ENCODE data around the gene FCSK. TPM values are rescaled to one million over a fixed set of nuclear protein-coding genes. Genes with fewer than 3 reads are reported as not detected.
A peak's percentile ranks its signal among the peaks of the same experiment; 100 is the strongest.

Gene FCSK
- total RNA-seq, 1 donor from 2014 or later = 20.1 TPM

DNA sequence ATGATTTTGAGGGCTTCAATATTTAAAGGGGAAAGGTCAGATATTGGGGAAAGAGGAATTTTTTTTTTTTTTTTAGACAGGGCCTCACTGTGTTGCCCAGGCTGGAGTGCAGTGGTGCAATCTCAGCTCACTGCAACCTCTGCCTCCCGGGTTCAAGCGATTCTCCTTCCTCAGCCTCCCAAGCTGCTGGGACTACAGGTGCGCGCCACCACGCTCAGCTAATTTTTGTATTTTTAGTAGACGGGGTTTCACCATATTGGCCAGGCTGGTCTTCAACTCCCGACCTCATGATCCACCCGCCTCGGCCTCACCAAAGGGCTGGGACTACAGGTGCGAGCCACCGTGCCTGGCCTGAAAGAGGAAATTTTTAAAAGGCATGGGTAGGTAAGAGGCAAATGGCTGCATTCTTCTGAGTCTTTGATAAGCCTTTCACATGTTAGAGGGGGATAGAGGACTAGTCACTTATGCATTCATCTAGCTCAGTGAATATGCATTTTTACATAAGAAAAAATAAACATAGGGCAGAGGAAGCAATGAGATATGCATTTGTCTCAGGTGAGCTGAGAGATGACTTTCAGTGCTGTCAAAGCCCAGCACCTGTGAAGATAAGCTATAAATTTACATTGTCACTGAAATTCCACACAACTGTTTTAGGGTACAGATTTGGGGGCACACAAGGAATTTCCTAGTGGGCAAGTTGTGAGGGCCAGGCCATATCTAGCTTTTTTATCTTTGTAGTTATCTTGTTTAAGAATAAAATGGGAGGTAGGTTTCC is 1.1 kb upstream of the FCSK start:
- DNase-seq (ENCODE audit: low spot score) (no peak), ATAC-seq (no peak)

DNA sequence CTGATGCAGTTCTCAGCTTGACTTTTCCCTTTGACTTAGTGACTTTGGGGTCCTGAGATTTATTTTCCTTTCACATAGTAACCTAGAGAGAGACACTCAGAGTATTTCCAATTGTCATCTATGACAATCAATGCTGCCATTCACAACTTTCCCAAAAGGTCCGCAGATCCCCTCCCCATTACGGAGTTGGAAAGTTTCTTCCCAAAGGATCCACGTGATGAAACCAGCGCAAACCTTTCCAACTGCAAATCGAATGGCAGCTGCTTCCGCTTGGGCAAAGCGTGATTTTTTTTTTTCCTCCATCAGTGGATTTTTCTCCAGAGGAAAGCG is 538 bp upstream of the FCSK start:
- DNase-seq (ENCODE audit: low spot score) (no peak), ATAC-seq (peak; percentile 38)

DNA sequence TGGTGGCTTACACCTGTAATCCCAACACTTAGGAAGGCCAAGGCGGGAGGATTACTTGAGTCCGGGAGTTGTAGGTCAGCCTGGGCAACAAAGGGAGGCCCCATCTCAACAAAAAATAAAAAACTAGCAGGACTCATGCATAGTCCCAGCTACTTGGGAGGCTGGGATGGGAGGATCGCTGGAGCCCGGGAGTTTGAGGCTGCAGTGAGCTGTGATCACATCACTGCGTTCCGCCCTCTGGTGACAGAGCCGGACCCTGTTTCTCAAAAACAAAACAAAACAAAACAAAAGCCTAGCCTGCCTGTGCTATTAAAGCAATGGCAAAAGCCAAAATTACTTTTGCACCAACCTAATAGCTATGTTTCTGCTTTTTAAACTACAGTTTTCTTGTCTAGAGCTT is 1.5 kb downstream of the FCSK start:
- DNase-seq (ENCODE audit: low spot score) (no peak), ATAC-seq (no peak)

DNA sequence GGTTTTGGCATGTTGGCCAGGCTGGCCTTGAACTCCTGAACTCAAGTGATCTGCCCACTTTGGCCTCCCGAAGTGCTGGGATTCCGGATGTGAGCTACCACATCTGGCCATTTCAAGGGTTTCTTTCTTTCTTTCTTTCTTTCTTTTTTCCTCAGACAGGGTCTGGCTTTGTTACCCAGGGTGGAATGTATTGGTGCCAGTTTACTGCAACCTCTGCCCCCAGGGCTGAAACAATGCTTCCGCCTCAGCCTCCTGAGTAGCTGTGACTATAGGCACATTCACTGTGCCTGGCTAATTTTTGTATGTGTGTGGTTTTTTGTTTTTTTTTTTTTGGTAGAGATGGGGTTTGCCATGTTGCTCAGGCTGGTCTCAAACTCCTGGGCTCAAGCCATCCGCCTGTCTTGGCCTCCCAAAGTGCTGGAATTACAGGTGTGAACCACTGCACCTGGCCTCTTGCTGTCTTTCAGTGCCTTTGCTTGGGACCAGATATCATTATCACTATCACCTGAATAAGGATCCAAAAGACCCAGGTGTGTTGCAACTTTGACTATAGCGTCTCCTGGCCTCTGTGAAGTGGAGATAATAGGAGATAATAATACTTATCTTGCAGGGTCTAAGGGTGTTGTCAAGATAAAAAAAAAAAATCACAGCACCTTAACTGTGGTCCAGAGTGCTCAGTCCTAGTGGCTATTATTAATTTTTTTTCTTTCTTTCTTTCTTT is 3.2 kb downstream of the FCSK start:
- ATAC-seq = no peak
- no peak for DNase-seq (ENCODE audit: low spot score)

DNA sequence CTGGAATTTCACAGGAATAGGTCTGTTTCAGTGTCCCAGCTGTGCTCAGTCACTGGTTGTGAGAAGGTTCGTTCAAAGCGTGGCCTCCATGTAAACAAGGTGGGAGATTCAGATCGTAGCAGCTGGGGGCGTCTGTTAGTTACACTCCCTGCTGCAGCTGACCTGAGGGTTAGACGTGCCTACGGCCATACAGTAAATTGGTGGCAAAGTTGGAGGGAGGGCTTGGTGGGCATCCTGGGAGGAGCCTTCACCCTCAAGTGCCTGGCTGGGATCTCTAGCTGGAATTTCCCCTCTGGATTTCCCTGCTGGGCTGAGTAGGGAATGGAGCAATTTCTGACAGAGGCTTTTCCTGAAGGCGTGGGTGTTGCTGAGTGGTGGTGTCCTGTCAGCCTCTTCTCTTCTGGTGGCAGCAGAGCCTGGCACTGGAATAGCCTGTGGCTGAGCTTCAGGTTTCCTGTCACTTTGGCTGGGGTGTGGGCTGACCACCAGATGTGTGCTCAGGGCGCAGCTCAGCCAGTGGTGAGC is 6.4 kb downstream of the FCSK start:
- ATAC-seq (no peak), DNase-seq (ENCODE audit: low spot score) (no peak)

DNA sequence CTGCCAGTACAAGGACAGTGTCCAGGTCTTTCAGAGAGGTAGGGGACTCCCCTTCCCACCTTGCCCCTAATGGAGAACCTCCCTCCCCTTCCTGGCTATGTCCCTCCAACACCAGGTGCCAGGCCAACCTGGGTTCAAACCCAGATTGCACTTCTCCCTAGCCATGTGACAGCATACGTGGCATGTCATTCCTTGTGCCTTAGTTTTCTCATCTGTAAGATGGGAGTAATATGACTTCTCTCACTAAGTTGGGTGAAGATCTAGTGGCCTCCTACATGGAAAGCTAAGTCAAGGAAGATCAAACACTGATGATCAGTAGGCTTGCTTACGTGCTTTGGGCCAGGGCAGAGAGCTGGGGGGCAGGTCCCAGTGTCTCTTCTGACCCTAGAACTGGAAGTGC is 8.8 kb downstream of the FCSK start:
- ATAC-seq (no peak), DNase-seq (ENCODE audit: low spot score) (no peak)

DNA sequence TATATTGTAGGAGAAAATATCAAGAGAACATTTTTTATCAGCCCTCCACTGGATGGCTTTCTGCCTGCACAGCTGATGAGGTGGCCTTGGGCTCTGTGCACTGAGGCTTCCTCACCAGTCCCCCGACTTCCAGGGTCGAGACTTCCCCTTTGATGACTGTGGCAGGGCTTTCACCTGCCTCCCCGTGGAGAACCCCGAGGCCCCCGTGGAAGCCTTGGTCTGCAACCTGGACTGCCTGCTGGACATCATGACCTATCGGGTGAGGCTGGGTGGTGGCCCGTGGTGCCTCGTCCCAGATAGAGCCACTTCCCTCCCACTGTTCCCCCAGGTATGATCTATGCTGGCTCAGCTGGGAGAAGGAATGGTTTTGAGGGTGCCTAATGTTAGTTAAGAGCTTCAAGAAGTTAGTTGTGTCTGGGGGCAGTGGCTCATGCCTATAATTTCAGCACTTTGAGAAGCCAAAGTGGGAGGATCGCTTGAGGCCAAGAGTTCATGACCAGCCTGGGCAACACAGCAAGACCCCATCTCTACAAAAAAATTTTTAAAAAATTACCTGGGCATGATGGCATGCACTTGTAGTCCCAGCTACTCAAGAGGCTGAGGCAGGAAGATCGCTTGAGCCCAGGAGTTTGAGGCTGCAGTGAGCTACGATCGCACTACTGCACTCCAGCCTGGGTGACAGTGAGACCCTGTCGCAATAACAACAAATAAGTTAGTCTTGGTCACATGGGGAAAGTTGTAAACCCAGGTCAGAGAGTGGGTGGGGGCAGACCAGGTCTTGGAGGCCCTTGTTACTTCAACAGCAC is 11.8 kb downstream of the FCSK start:
- DNase-seq (ENCODE audit: low spot score) (no peak), ATAC-seq (no peak)

DNA sequence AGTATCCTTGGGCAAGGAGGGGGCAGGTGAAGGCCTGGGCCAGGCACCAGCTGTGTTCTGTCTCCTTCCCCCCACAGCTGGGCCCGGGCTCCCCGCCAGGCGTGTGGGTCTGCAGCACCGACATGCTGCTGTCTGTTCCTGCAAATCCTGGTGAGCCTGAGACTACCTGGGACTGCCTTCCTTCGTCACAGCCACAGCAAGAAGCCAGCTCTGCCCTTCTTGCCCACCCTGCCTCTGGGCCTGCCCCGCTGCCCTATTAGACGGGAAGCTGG is 12.3 kb downstream of the FCSK start:
- ATAC-seq = no peak
- no peak for DNase-seq (ENCODE audit: low spot score)

DNA sequence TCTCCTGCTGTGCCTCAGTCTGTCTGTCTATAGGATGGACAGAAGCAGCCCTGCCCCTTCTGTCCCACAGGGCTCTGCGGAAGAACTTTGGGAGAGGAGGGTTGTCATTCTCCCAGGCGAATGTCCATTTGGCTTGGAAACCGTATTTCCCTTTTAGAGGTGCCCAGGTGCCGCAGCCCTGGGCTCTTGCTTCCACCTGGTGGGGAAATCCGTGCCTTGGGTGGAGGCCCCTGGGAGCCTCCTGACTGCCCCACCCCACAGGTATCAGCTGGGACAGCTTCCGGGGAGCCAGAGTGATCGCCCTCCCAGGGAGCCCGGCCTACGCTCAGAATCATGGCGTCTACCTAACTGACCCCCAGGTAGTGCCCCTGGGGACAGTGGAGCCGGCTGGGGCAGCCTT is 12.7 kb downstream of the FCSK start:
- ATAC-seq = no peak
- no peak for DNase-seq (ENCODE audit: low spot score)

DNA sequence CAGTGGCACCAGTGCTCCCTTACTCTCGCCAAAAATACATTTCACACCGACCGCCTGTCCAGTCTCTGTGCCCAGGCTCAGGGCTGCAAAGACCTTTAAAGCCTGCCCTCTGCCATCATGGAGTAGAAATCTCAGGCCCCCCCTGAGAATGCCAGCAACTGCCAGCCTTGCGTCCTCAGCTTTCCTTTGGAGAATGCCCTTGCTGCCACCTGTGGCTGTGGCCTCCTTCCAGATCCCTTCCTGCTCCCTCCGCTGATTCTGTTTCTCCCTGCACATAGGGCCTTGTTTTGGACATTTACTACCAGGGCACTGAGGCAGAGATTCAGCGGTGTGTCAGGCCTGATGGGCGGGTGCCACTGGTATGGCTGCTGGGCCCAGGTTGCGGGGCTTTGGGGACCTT is 13.2 kb downstream of the FCSK start:
- ATAC-seq (no peak), DNase-seq (ENCODE audit: low spot score) (no peak)

DNA sequence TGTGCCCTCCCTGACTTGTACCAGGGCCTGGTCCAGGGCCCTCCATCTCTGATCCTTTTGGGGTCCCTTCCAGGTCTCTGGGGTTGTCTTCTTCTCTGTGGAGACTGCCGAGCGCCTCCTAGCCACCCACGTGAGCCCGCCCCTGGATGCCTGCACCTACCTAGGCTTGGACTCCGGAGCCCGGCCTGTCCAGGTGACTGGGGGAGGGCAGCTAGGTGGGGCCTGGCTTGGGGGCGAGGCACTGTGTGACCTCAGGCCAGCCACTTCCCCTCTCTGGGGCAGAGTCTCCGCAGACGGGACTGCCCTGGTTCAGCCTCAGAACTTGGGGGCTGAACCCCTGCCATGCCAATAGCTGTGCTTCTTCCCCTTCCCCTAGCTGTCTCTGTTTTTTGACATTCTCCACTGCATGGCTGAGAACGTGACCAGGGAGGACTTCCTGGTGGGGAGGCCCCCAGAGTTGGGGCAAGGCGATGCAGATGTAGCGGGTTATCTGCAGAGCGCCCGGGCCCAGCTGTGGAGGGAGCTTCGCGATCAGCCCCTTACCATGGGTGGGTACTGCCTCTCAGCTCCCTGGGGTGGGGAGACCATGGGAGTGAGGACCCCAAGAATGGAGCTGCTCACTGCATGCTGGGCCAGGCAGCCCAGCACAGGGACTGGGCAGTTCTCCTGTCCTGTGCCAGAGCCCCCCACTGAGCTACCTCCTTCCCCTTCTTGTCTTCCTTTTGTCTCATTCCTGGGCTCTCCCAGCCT is 14.6 kb downstream of the FCSK start:
- ATAC-seq (no peak), DNase-seq (ENCODE audit: low spot score) (no peak)

DNA sequence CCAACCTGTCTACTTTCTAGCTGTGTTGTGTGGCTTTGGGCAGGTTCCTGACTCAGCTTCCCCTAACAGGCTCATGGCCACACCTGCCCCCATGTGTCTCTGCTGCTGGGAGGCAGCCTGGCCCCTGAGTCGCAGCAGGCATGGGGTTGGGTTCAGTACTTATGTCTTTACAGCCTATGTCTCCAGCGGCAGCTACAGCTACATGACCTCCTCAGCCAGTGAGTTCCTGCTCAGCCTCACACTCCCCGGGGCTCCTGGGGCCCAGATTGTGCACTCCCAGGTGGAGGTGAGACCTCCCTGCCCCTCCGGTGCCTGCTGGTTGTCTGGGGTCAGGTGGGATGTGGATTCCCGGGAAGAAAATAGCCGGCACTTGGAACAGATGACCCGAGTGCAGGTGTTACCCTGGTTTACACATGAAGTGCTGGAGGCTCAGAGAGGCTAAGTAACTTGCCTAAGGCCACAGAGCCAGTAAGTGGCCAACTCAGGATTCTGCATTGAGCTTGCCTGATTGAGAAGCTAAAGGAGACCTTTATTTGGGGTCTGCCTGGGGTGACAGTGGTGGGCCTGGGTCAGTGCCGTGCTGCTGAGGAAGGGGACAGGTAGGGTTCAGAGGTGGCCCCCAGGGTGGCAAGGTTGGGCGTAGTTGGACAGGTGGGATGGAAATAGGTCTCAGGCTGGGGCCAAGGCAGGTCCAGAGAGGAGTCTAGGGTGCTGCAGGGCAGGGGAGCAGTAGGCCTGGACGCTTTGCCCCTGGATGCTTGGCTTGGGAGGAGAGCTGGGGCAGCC is 15.9 kb downstream of the FCSK start:
- ATAC-seq (no peak), DNase-seq (ENCODE audit: low spot score) (no peak)

DNA sequence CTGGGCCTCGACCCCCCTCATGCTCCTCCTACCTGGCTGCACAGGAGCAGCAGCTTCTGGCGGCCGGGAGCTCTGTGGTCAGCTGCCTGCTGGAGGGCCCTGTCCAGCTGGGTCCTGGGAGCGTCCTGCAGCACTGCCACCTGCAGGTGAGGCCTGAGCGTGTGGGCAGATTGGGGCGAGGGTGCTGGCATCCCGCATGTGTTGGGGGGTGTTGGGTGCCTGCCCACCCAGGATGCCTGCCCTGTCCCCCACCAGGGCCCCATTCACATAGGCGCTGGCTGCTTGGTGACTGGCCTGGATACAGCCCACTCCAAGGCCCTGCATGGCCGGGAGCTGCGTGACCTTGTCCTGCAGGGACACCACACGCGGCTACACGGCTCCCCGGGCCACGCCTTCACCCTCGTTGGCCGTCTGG is 16.5 kb downstream of the FCSK start:
- DNase-seq (ENCODE audit: low spot score) (peak; percentile 61), ATAC-seq (peak; percentile 89)

DNA sequence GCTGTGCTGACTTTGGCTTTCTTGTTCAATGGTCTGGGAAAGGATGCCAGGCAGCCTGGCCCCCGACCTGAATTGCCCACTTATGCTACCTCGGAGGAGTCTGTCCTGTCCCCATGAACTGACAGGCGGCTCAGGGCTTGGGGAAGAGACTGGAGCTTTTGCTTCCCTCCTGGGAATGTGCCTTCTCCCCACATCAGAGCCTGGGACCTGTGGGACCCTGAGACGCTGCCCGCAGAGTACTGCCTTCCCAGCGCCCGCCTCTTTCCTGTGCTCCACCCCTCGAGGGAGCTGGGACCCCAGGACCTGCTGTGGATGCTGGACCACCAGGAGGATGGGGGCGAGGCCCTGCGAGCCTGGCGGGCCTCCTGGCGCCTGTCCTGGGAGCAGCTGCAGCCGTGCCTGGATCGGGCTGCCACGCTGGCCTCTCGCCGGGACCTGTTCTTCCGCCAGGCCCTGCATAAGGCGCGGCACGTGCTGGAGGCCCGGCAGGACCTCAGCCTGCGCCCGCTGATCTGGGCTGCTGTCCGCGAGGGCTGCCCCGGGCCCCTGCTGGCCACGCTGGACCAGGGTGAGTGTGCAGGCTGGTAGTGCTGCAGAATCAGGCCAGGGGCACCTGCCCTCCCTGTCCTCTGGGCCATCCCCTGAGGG is 18.5 kb downstream of the FCSK start:
- no peak for DNase-seq (ENCODE audit: low spot score)
- ATAC-seq = no peak

DNA sequence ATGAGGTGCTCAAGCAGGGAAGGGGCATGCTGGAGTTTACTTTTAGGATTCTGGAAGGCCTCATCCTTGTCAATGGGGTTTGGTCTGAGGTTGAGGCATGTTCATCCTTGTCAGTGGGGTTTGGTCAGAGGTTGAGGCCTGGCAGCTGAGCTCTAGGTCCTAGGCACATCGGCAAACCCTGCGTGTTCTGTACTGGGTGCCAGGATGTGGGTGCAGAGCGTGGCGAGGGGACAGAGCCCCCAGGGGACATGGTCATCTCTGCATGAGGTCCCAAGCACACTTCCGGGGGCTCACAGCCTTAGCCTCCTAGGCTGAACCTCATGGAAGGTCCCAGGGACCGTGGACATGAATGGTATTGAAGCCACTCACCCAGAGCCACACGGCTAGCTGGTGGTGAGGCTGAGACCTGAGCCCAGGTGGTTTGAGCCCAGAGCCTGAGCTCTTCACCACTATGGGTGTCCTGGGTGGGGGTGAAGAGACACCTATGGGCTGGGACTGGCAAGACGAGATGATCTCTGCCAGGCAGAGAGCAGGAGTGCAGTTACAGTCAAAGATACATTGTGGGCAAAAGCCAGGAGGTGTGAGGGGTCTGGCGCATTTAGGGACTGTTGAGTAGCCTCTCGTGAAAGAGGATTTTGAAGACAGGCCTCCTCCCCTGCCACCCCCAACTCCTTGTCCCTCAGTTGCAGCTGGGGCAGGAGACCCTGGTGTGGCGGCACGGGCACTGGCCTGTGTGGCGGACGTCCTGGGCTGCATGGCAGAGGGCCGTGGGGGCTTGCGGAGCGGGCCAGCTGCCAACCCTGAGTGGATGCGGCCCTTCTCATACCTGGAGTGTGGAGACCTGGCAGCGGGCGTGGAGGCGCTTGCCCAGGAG is 19.3 kb downstream of the FCSK start:
- no peak for DNase-seq (ENCODE audit: low spot score)

DNA sequence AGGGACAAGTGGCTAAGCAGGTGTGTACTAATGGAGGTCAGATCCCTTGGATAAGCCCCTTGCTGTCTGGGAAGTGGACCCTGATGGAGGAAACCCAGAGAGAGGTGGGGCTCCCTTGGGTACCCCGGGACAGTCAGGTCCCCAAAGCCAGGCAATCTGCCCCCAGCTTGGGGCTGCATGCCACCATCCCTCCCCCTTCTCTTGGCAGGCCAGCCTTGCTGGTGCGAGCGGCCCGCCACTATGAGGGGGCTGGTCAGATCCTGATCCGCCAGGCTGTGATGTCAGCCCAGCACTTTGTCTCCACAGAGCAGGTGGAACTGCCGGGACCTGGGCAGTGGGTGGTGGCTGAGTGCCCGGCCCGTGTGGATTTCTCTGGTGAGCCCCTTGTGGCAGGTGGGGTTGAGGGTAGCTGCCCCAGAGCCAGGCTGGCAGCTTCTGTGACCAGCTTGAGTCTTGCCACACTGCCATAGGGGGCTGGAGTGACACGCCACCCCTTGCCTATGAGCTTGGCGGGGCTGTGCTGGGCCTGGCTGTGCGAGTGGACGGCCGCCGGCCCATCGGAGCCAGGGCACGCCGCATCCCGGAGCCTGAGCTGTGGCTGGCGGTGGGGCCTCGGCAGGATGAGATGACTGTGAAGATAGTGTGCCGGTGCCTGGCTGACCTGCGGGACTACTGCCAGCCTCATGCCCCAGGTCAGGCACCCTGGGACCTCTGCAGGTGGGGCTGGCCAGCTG is 20.1 kb downstream of the FCSK start:
- DNase-seq (ENCODE audit: low spot score) (no peak), ATAC-seq (no peak)

More for the DNA sequence above, 19.3 kb downstream of the FCSK start:
- ATAC-seq = no peak

DNA sequence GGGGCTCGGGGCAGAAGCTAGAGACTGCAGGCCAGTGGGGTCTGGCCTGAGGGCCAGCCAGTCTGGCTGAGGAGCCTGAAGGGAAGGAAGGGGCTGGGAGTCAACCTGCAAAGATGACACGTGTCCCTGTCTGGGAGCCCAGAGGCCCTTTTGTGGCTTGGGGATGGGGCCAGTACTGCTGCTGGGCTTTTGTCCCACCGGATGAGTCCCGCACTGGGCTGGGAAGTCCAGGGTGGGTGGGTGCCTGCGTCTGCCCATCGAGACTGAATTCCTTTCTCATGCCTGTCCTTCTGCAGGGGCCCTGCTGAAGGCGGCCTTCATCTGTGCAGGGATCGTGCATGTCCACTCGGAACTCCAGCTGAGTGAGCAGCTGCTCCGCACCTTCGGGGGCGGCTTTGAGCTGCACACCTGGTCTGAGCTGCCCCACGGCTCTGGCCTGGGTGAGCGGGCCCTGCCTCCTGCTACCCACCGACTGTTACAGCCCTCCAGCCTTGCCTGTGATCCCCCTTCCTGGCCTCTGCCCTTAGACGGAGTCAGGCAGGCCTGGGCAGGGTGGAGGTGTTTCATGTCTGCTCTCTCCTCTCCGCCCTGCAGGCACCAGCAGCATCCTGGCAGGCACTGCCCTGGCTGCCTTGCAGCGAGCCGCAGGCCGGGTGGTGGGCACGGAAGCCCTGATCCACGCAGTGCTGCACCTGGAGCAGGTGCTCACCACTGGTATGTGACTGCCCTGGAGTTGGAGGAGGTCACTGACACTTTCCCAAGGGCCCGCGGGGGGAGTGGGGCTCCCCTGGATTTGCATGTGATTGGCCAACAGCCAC is 20.9 kb downstream of the FCSK start:
- ATAC-seq = no peak
- no peak for DNase-seq (ENCODE audit: low spot score)

All from left lobe of liver (tissue), 2 donors.